ENCODE results near the gene NIPBL. TPM values are rescaled to one million over a fixed set of nuclear protein-coding genes. Genes with fewer than 3 reads are reported as not detected.
A peak's percentile ranks its signal among the peaks of the same experiment; 100 is the strongest.

NIPBL gene
- total and polyA plus RNA-seq, 10 of the 15 experiments (the other 5 are each of a cell fraction or from before 2014, with no cell fraction given) = 10.4 to 50.4 (median 20.2) TPM

DNA sequence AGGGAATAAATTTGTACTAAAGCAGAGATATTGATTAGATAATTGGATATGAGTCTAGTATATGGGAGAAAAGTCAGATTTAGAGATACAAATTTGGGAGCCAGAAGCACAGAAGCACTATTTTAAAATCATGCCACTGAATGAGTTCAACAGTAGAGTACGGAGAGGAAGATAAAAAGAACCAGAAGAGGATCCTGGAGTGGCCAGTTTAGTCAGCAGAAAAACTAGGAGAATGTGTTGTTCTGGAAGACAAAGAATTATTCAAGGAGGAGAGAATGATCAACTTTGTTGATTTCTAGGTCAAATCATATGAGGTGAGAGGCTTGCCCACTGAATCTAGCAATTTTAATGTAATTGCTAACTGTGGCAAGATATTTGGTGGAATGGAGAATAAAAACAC lies 67.0 kb downstream of the NIPBL start:
- H3K36me3 ChIP-seq (ENCODE audit: control insufficient read depth in 2 of 2, insufficient read depth in 2 of 2, low read length in 1 of 2) = no peaks in the 10 kb centered on the region; a peak in 1 of 4 replicates
- no peak overlapping the region for H3K4me2 ChIP-seq (ENCODE audit: control insufficient read depth, insufficient read depth)
- intact Hi-C loops (cut with micrococcal nuclease; ENCODE audit: unreplicated experiment) = no loop called here
- ATAC-seq (no peak), DNase-seq (ENCODE audit: low read depth, low spot score) (no peak), FAIRE-seq (no peak)
- H3K79me2 ChIP-seq (ENCODE audit: control insufficient read depth, insufficient read depth, low read length) = peaks cover 71% of the 10 kb centered on the region
- WGBS (ENCODE audit: insufficient coverage, insufficient replicate concordance, low lambda C conversion rate, missing lambda C conversion rate) = 50% methylated on average over 1 of the region's 1 CpG
- no peaks in the 10 kb centered on the region; the same call in 2 of the 3 replicates for H3K9me3 ChIP-seq (replicated peaks; ENCODE audit: control insufficient read depth, insufficient read depth, low read length)
- H3K4me1 ChIP-seq (ENCODE audit: control insufficient read depth, insufficient read depth, low read length) = no peaks in the 10 kb centered on the region
- H3K27ac ChIP-seq (ENCODE audit: control insufficient read depth, insufficient read depth) = no peak overlapping the region
- SMC1A ChIA-PET (ENCODE audit: uncharacterized antibody, unreplicated experiment) = interaction anchor here (1.3 to 1.4 kb wide), 2 partner anchors 61 to 204 kb away, joined by 3 to 4 read pairs; no protein-coding TSS in a partner anchor
- BruUV-seq (replicated peaks) = TSS peak; percentile 7
- TF ChIP-seq, protein P1, sequence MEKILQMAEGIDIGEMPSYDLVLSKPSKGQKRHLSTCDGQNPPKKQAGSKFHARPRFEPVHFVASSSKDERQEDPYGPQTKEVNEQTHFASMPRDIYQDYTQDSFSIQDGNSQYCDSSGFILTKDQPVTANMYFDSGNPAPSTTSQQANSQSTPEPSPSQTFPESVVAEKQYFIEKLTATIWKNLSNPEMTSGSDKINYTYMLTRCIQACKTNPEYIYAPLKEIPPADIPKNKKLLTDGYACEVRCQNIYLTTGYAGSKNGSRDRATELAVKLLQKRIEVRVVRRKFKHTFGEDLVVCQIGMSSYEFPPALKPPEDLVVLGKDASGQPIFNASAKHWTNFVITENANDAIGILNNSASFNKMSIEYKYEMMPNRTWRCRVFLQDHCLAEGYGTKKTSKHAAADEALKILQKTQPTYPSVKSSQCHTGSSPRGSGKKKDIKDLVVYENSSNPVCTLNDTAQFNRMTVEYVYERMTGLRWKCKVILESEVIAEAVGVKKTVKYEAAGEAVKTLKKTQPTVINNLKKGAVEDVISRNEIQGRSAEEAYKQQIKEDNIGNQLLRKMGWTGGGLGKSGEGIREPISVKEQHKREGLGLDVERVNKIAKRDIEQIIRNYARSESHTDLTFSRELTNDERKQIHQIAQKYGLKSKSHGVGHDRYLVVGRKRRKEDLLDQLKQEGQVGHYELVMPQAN (conservative IDR thresholded peaks at IDR 0.05) = no peak
- TF ChIP-seq SREBF2 (IDR thresholded peaks at IDR 0.05; ENCODE audit: low read length) (no peak), ZSCAN29 (IDR thresholded peaks at IDR 0.05) (no peak), RB1 (IDR thresholded peaks at IDR 0.05; ENCODE audit: borderline replicate concordance) (no peak)
- POLR2A ChIA-PET = no interaction called here
- CTCF ChIA-PET = interaction anchor here (1.1 to 2.4 kb wide), 3 partner anchors 9 to 204 kb away, joined by 4 to 10 read pairs (median 4); no protein-coding TSS in a partner anchor
- RAD21 ChIA-PET (ENCODE audit: unreplicated experiment) = no interaction called here
- no peak overlapping the region for H2AFZ ChIP-seq (ENCODE audit: control insufficient read depth, low read depth, low read length)
- H3K9ac ChIP-seq (ENCODE audit: control insufficient read depth, insufficient read depth, low read length) = no peak overlapping the region
- in situ Hi-C loops (cut with MboI) = loop anchor here (5.0 kb wide), 1 partner anchor 206 kb away; no protein-coding TSS in a partner anchor
- no peaks in the 10 kb centered on the region for H3K27me3 ChIP-seq (replicated peaks in 1 of 2; ENCODE audit: control insufficient read depth in 2 of 2, insufficient read depth in 2 of 2, low read length in 1 of 2)
- H4K20me1 ChIP-seq (ENCODE audit: control insufficient read depth, insufficient read depth) = no peaks in the 10 kb centered on the region
- no peak overlapping the region for H3K4me3 ChIP-seq

DNA sequence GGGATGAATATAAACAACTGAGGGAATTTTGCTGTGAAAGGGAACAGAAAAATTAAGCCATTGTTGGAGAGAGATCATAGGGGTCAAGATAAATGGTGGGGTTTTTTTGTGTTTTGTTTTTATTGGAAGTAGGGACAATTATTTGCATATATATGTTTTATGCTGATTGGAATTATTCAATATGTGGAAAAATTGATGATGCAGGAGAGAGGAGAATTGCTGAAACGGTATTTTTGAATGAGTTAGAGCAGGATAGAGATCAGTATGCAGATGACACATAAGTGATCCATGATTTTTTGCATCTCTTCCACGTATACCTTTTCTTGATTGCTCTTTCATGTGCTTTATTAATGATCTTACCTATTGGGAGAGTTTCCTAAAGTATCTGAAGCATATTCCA lies 67.5 kb downstream of the NIPBL start:
- H3K4me1 ChIP-seq (ENCODE audit: control insufficient read depth, insufficient read depth, low read length) = no peaks in the 10 kb centered on the region
- in situ Hi-C loops (cut with MboI) = loop anchor here (5.0 kb wide), 1 partner anchor 207 kb away; no protein-coding TSS in a partner anchor
- TF ChIP-seq SMAD5 (IDR thresholded peaks at IDR 0.05; ENCODE audit: low read depth) = no peak
- no peak for TF ChIP-seq ZBED1 (IDR thresholded peaks at IDR 0.05; ENCODE audit: borderline replicate concordance)
- no peak for TF ChIP-seq HDAC2 (IDR thresholded peaks at IDR 0.05)
- no peak for TF ChIP-seq POLR2AphosphoS2 (IDR thresholded peaks at IDR 0.05; ENCODE audit: low read depth, low read length)
- TF ChIP-seq SMC3 (IDR thresholded peaks at IDR 0.05; ENCODE audit: borderline replicate concordance, low read length) = no peak
- TF ChIP-seq HCFC1 (IDR thresholded peaks at IDR 0.05; ENCODE audit: low read length) = no peak
- no peak for TF ChIP-seq SMARCA5 (IDR thresholded peaks at IDR 0.05)
- TF ChIP-seq HDAC6 (IDR thresholded peaks at IDR 0.05; ENCODE audit: unreplicated experiment) = no peak
- TF ChIP-seq NFYB (IDR thresholded peaks at IDR 0.05; ENCODE audit: insufficient read depth, low read depth, low read length) = no peak
- TF ChIP-seq GABPA (IDR thresholded peaks at IDR 0.05; ENCODE audit: low read depth) = no peak
- TF ChIP-seq, protein P1 (conservative IDR thresholded peaks at IDR 0.05) = no peak
- TF ChIP-seq KAT2A (conservative IDR thresholded peaks at IDR 0.05; ENCODE audit: control insufficient read depth, low read depth, low read length) = no peak

More for the DNA sequence above, 67.5 kb downstream of the NIPBL start:
- Histone ChIP-seq H4K20me1 (ENCODE audit: control insufficient read depth, insufficient read depth) (no peaks in the 10 kb centered on the region), H3K27ac (ENCODE audit: control insufficient read depth, insufficient read depth) (no peak overlapping the region), H3K79me2 (ENCODE audit: control insufficient read depth, insufficient read depth, low read length) (peaks cover 70% of the 10 kb centered on the region), H3K9ac (ENCODE audit: control insufficient read depth, insufficient read depth, low read length) (no peak overlapping the region), H3K9me3 (replicated peaks; ENCODE audit: control insufficient read depth, insufficient read depth, low read length) (no peaks in the 10 kb centered on the region; the same call in 2 of the 3 replicates), H3K36me3 (ENCODE audit: control insufficient read depth in 2 of 2, insufficient read depth in 2 of 2, low read length in 1 of 2) (no peaks in the 10 kb centered on the region; a peak in 1 of 4 replicates), H3K4me3 (no peak overlapping the region), H3K27me3 (replicated peaks in 1 of 2; ENCODE audit: control insufficient read depth in 2 of 2, insufficient read depth in 2 of 2, low read length in 1 of 2) (no peaks in the 10 kb centered on the region), H2AFZ (ENCODE audit: control insufficient read depth, low read depth, low read length) (no peak overlapping the region), H3K4me2 (ENCODE audit: control insufficient read depth, insufficient read depth) (no peak overlapping the region)
- no TSS peak for BruUV-seq (replicated peaks)
- SMC1A ChIA-PET (ENCODE audit: uncharacterized antibody, unreplicated experiment) = interaction anchor here (0.6 to 1.8 kb wide), 2 partner anchors 70 to 76 kb away, joined by 3 to 7 read pairs; no protein-coding TSS in a partner anchor
- DNase-seq (ENCODE audit: low read depth, low spot score) (no peak), FAIRE-seq (peak; percentile 41), ATAC-seq (no peak)
- RAD21 ChIA-PET (ENCODE audit: unreplicated experiment) = interaction anchor here (0.6 to 3.7 kb wide), 5 partner anchors 13 to 76 kb away, joined by 3 to 35 read pairs (median 3); partner anchors contain the start of gene NIPBL
- CTCF ChIA-PET = interaction anchor here (0.8 to 3.8 kb wide), 8 partner anchors 10 to 214 kb away, joined by 3 to 25 read pairs (median 6); no protein-coding TSS in a partner anchor
- intact Hi-C loops (cut with micrococcal nuclease; ENCODE audit: unreplicated experiment) = loop anchor here (1.0 kb wide), 1 partner anchor 67 kb away; no protein-coding TSS in a partner anchor
- 51% methylated on average over 2 of the region's 2 CpGs for WGBS (ENCODE audit: insufficient coverage, insufficient replicate concordance, low lambda C conversion rate, missing lambda C conversion rate)
- POLR2A ChIA-PET = interaction anchor here (0.5 kb wide), 1 partner anchor 214 kb away, joined by 10 read pairs; no protein-coding TSS in a partner anchor
